Raji (cell line): Measurements from ENCODE around the gene PGK2.

Experiments used
- POLR2A ChIP-seq: IDR thresholded peaks from 2 replicates; pipeline ENCODE4 v1.6.1; 2011; ENCODE audit warnings: low read depth, low read length, control low read depth; ENCODE audit not compliant: insufficient read depth

Gene PGK2

DNA sequence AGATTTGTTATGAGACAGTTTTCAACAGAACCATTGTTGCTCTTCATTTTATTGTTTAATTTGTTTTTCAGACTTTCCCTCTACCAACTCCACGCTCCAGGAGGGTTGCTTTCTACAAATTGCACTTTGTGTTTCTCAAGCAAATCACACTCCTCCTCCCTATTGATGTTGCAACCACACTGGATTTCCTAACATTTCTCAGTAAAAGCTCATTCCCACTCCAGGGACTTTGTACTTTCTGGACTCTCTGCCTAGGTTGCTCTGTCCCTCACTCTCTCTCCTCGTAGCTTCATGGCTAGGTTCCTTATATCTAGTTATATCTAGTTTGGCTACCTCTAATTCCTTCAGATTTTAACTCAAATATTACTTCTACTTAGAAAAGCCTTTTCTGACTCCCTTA, 20.3 kb downstream of the PGK2 start:
- TF ChIP-seq POLR2A = no peak

DNA sequence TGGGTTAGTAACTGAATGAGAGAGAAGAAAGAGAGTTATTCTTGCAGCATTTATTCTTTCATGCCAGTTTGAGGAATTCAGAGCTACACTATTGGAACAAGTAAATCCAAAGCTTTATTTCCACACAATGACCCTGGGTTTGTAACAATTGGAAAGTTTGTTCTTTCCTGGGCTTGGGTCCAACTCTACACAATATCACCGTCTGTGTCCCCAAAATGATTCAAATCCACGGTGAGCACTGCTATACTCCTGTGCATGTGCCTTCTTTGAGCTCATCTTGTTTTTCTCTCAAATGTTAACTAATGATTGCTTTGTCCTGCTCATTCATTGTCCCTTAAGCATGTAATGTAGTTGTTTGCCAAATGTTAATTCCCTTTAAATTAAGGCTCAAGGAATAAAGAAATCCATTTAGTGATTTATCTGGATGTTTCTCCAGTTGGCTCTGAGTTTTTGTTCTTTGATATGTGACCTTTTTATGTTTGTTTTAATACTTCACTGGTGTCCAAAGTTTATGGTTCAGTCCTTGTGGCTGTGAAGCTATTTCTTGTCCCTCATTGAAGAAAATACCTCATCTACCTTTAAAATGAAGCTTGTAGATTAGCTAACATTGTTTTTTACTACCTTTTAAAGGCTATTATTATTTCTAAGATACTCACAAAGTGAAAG, 22.4 kb downstream of the PGK2 start:
- TF ChIP-seq POLR2A = no peak

DNA sequence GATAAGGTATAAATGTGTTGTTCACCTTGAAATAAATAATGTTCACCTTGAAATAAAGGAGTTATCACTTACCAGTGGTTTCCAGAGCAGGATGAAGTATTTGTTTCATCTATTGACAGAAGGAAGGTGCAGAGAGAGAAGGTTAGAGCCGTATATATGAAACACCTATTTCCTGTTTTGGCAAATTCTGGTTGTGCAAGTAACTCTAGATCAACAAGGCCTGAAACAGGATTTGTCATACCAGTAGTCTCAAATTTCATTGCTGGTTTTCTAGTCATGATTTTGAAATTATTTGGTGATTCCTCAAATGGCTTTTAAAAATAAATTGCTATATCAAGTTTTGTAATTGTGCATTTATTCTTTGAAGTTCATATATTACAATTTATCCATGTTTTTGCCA, 42.8 kb downstream of the PGK2 start, which contains the start of gene CRISP3:
TSS of gene CRISP3 (minus strand) at position 130 of the 400 bp plus-strand sequence. CDS start at position 109, 21 bp downstream.
- no peak for TF ChIP-seq POLR2A

DNA sequence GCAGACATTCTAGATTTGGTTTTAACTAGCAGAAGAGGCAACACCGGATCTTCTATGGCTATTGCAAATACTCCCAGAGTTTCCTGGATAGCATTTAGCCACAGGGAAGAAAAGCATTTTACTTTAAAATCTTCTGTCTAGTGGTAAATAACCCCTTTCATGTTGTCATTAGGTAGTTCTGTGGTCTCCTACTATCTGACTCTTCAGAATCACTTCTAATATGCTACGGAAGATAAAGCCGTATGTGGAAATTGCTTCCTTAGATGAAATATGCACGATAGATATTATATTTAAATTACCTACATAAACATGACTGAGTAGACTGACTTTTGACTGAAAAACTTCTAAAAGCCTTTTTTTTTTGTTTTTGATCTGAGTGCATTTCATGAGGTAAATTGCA, 43.7 kb downstream of the PGK2 start:
- no peak for TF ChIP-seq POLR2A

DNA sequence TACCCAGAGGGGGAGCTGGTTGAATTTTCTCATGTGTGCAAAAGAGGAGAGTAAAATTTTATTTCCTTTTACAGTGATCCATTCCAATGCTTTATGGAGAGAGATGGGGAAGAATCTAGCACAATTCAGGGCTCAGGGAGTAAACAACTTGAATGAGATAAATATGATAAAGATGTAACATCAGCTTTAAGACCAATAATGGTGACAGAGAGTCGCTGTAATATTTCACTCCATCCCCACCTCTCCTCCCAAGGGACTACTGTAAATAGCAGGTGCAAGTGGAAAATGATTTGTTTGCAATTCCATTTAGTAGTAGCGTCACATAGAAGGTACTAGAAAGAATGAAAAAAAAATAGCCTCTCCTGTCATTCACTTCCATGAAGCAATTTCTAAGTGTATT, 47.7 kb downstream of the PGK2 start:
- TF ChIP-seq POLR2A = no peak

DNA sequence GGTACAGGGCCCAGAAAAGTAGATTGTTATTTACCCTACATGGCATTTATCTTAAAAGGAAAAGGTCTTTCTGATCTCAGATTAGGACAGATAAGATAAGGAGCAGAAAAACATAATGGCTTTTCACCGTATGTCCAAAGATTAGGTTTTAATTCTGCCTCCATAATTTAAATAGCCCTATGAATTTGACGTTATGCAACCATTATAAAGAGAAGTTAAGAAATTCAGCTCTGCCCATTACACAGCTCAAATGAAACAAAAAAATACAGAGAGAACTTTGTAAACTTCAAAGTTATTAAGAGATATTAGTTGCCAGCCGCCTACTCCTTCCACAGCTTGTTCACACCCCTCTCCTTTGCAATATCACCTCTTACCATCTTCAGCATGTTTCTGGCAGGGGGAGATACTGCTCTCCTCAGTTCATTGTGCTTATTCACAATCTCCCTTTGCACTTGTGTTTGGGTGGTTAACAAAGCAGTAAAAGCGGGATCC, 51.0 kb downstream of the PGK2 start:
- no peak for TF ChIP-seq POLR2A
